ENCODE results near the gene SLC38A7. TPM values are rescaled to one million over a fixed set of nuclear protein-coding genes. Genes with fewer than 3 reads are reported as not detected.

Gene SLC38A7
- total and polyA plus RNA-seq, 2 of the 13 experiments (the other 11 are each of a cell fraction or from before 2014, with no cell fraction given) = 13.2 to 14.1 TPM

DNA sequence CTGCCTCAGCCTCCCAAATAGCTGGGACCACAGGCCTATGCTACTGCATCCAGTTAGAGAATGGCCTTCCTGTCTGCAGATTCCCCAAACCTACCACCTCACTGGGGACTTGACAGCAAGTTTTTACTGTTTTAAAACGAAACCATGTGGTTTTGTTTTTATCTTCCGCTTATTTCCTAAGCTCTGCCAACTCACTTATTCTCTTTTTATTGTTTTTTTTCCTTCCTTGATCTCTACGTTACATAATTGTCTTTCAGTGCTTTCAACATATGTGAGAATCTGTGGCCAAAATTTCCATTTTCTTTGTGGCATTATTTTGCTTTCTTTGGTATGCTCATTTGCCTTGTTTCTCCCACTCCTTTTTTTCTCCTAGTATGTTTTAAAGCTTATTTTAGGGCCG lies 14.6 kb upstream of the SLC38A7 start:
- no peaks in the 10 kb centered on the region for H3K27me3 ChIP-seq (ENCODE audit: control insufficient read depth in 1 of 2, insufficient read depth in 2 of 2, low read length in 2 of 2)
- no peak overlapping the region for H3K4me2 ChIP-seq (ENCODE audit: low read depth, low read length)
- ChIA-PET CTCF (ENCODE audit: low intra/inter-chr PET ratio, low total read pairs) (no interaction called here), POLR2A (interaction anchor here (1.2 kb wide), 1 partner anchor 16 kb away, joined by 10 read pairs; no protein-coding TSS in a partner anchor)
- no peaks in the 10 kb centered on the region for H3K9me3 ChIP-seq (ENCODE audit: low read length)
- no peak for TF ChIP-seq SOX13 (IDR thresholded peaks at IDR 0.05)
- TF ChIP-seq SOX13 (CRISPR knock-in tag; conservative IDR thresholded peaks at IDR 0.05 in 1 of 2, IDR thresholded peaks at IDR 0.05 in 1 of 2) = no peak
- no peak for TF ChIP-seq ZNF547 (CRISPR knock-in tag; IDR thresholded peaks at IDR 0.05)
- TF ChIP-seq, protein P1, sequence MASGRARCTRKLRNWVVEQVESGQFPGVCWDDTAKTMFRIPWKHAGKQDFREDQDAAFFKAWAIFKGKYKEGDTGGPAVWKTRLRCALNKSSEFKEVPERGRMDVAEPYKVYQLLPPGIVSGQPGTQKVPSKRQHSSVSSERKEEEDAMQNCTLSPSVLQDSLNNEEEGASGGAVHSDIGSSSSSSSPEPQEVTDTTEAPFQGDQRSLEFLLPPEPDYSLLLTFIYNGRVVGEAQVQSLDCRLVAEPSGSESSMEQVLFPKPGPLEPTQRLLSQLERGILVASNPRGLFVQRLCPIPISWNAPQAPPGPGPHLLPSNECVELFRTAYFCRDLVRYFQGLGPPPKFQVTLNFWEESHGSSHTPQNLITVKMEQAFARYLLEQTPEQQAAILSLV (CRISPR knock-in tag; IDR thresholded peaks at IDR 0.05; ENCODE audit: borderline replicate concordance) = no peak
- TF ChIP-seq ZNF20 (CRISPR knock-in tag; IDR thresholded peaks at IDR 0.05) = no peak
- TF ChIP-seq, protein P2, sequence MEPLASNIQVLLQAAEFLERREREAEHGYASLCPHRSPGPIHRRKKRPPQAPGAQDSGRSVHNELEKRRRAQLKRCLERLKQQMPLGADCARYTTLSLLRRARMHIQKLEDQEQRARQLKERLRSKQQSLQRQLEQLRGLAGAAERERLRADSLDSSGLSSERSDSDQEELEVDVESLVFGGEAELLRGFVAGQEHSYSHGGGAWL (CRISPR knock-in tag; IDR thresholded peaks at IDR 0.05) = no peak
- no peak for TF ChIP-seq ATAD3A (CRISPR knock-in tag; IDR thresholded peaks at IDR 0.05)
- no peak for TF ChIP-seq ZNF879 (CRISPR knock-in tag; IDR thresholded peaks at IDR 0.05)
- TF ChIP-seq CCAR2 (optimal IDR thresholded peaks at IDR 0.05; ENCODE audit: low read depth, low read length) = no peak
- TF ChIP-seq CREM (IDR thresholded peaks at IDR 0.05) = no peak
- TF ChIP-seq CREM (CRISPR knock-in tag; IDR thresholded peaks at IDR 0.05) = no peak
- no peak for TF ChIP-seq ETV6 (CRISPR knock-in tag; conservative IDR thresholded peaks at IDR 0.05)
- no peak for TF ChIP-seq AHR (CRISPR knock-in tag; IDR thresholded peaks at IDR 0.05)
- TF ChIP-seq, protein P3, sequence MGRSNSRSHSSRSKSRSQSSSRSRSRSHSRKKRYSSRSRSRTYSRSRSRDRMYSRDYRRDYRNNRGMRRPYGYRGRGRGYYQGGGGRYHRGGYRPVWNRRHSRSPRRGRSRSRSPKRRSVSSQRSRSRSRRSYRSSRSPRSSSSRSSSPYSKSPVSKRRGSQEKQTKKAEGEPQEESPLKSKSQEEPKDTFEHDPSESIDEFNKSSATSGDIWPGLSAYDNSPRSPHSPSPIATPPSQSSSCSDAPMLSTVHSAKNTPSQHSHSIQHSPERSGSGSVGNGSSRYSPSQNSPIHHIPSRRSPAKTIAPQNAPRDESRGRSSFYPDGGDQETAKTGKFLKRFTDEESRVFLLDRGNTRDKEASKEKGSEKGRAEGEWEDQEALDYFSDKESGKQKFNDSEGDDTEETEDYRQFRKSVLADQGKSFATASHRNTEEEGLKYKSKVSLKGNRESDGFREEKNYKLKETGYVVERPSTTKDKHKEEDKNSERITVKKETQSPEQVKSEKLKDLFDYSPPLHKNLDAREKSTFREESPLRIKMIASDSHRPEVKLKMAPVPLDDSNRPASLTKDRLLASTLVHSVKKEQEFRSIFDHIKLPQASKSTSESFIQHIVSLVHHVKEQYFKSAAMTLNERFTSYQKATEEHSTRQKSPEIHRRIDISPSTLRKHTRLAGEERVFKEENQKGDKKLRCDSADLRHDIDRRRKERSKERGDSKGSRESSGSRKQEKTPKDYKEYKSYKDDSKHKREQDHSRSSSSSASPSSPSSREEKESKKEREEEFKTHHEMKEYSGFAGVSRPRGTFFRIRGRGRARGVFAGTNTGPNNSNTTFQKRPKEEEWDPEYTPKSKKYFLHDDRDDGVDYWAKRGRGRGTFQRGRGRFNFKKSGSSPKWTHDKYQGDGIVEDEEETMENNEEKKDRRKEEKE (IDR thresholded peaks at IDR 0.05) = no peak
- TF ChIP-seq, protein P4, sequence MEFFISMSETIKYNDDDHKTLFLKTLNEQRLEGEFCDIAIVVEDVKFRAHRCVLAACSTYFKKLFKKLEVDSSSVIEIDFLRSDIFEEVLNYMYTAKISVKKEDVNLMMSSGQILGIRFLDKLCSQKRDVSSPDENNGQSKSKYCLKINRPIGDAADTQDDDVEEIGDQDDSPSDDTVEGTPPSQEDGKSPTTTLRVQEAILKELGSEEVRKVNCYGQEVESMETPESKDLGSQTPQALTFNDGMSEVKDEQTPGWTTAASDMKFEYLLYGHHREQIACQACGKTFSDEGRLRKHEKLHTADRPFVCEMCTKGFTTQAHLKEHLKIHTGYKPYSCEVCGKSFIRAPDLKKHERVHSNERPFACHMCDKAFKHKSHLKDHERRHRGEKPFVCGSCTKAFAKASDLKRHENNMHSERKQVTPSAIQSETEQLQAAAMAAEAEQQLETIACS (CRISPR knock-in tag; IDR thresholded peaks at IDR 0.05) = no peak
- TF ChIP-seq, protein P5, sequence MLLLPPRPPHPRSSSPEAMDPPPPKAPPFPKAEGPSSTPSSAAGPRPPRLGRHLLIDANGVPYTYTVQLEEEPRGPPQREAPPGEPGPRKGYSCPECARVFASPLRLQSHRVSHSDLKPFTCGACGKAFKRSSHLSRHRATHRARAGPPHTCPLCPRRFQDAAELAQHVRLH (CRISPR knock-in tag; IDR thresholded peaks at IDR 0.05; ENCODE audit: borderline replicate concordance, low read depth) = no peak
- TF ChIP-seq, protein P6, sequence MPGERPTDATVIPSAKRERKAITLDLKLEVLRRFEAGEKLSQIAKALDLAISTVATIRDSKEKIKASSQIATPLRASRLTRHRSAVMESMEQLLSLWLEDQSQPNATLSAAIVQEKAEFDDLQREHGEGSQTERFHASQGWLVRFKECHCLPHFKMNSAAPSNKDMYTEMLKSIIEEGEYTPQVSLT (CRISPR knock-in tag; IDR thresholded peaks at IDR 0.05; ENCODE audit: borderline replicate concordance, low read depth) = no peak
- no peak for TF ChIP-seq KMT2A (CRISPR knock-in tag; IDR thresholded peaks at IDR 0.05)
- no peak for TF ChIP-seq NBN (conservative IDR thresholded peaks at IDR 0.05)
- H3K4me3 ChIP-seq (replicated peaks in 1 of 3; ENCODE audit: insufficient read depth in 1 of 3, low read depth in 2 of 3, low read length in 3 of 3) = no peak overlapping the region
- no peaks in the 10 kb centered on the region for H4K20me1 ChIP-seq (ENCODE audit: insufficient read depth, low read length)
- in situ Hi-C loops (cut with HindIII; ENCODE audit: extremely low pct_ligation_motif_present, low pct_unique_long_range_greater_than_20kb) (no loop called here), intact Hi-C loops (cut with micrococcal nuclease; ENCODE audit: unreplicated experiment) (no loop called here)
- FAIRE-seq (no peak), DNase-seq (ENCODE audit: low spot score) (no peak), ATAC-seq (no peak)
- H3K9ac ChIP-seq (ENCODE audit: insufficient read depth, low read depth, low read length) = no peak overlapping the region
- peaks cover 4% of the 10 kb centered on the region for H3K4me1 ChIP-seq (ENCODE audit: insufficient read depth, low read length)
- no peaks in the 10 kb centered on the region for H3K79me2 ChIP-seq (ENCODE audit: insufficient read depth, low read length)
- no peaks in the 10 kb centered on the region for H3K36me3 ChIP-seq (replicated peaks in 1 of 2; ENCODE audit: control insufficient read depth in 1 of 2, insufficient read depth in 2 of 2, low read length in 2 of 2)
- no peak overlapping the region for H2AFZ ChIP-seq (ENCODE audit: low read length)
- BruUV-seq (replicated peaks) = no TSS peak
- no peak overlapping the region for H3K27ac ChIP-seq (ENCODE audit: extremely low read length, insufficient read depth, low read length)
- WGBS (ENCODE audit: low lambda C conversion rate) = 60% methylated on average over 4 of the region's 4 CpGs

Data from HepG2 (cell line).